ENCODE results near the gene FCER1G. TPM values are rescaled to one million over a fixed set of nuclear protein-coding genes. Genes with fewer than 3 reads are reported as not detected.

FCER1G gene
- total RNA-seq, 2 donors from 2014 or later, result 1.1 to 2.2 TPM

Other genes with a start within 250 kb of the FCER1G start
- gene F11R, start 194.1 kb upstream of the FCER1G start, total RNA-seq, result 100 to 1,000 TPM in 1 of 2 donors, 10 to 100 TPM in 1; 13.0 to 110 TPM
- 100 to 1,000 TPM in 1 of 2 donors, 10 to 100 TPM in 1; 38.7 to 119 TPM for gene TSTD1, start 176.3 kb upstream of the FCER1G start, total RNA-seq
- gene USF1, start 169.3 kb upstream of the FCER1G start, total RNA-seq, result 10 to 100 TPM; 51.6 to 66.9 TPM
- 100 to 1,000 TPM; 180 to 207 TPM for gene ARHGAP30, start 145.4 kb upstream of the FCER1G start, total RNA-seq
- gene NECTIN4, start 125.7 kb upstream of the FCER1G start, total RNA-seq, result under 1 TPM; 0.22 to 0.32 TPM
- not detected for gene KLHDC9, start 116.9 kb upstream of the FCER1G start, total RNA-seq
- gene PFDN2, start 97.3 kb upstream of the FCER1G start, total RNA-seq, result 100 to 1,000 TPM in 1 of 2 donors, 10 to 100 TPM in 1; 72.1 to 107 TPM
- 10 to 100 TPM; 38.9 to 74.6 TPM for gene NIT1, start 97.2 kb upstream of the FCER1G start, total RNA-seq
- gene DEDD, start 82.6 kb upstream of the FCER1G start, total RNA-seq, result 10 to 100 TPM; 39.9 to 41.3 TPM
- 100 to 1,000 TPM; 184 to 209 TPM for gene UFC1, start 61.3 kb upstream of the FCER1G start, total RNA-seq
- gene USP21, start 55.8 kb upstream of the FCER1G start, total RNA-seq, result 10 to 100 TPM; 28.6 to 30.1 TPM
- 10 to 100 TPM; 27.3 to 44.9 TPM for gene PPOX, start 48.9 kb upstream of the FCER1G start, total RNA-seq
- 10 to 100 TPM; 55.7 to 60.9 TPM for gene B4GALT3, start 37.8 kb upstream of the FCER1G start, total RNA-seq
- 1 to 10 TPM; 2.2 to 3.1 TPM for gene ADAMTS4, start 16.2 kb upstream of the FCER1G start, total RNA-seq
- 100 to 1,000 TPM in 1 of 2 donors, 10 to 100 TPM in 1; 96.5 to 102 TPM for gene NDUFS2, start 12.9 kb upstream of the FCER1G start, total RNA-seq
- not detected for gene APOA2, start 8.3 kb downstream of the FCER1G start, total RNA-seq
- 10 to 100 TPM in 1 of 2 donors, 1 to 10 TPM in 1; 9.2 to 20.2 TPM for gene TOMM40L, start 10.8 kb downstream of the FCER1G start, total RNA-seq
- not detected for gene NR1I3, start 22.9 kb downstream of the FCER1G start, total RNA-seq
- under 1 TPM; 0.86 to 0.90 TPM for gene PCP4L1, start 43.5 kb downstream of the FCER1G start, total RNA-seq
- gene MPZ, start 94.7 kb downstream of the FCER1G start, total RNA-seq, result 10 to 100 TPM in 1 of 2 donors, 1 to 10 TPM in 1; 4.9 to 12.1 TPM
- gene SDHC, start 99.1 kb downstream of the FCER1G start, total RNA-seq, result 100 to 1,000 TPM; 144 to 222 TPM
- gene CFAP126, start 152.6 kb downstream of the FCER1G start, total RNA-seq, result 1 to 10 TPM in 1 of 2 donors, not detected in 1; 2.7 TPM

Measured in activated T-helper 17 cell treated with anti-CD3 and anti-CD28 coated beads, Interleukin-2, amount 50 U/mL, for 72 hours (primary cell).